T-cell (primary cell): Measurements from ENCODE around the gene AGAP1. TPM values are rescaled to one million over a fixed set of nuclear protein-coding genes. Genes with fewer than 3 reads are reported as not detected.

Experiments
- ATAC-seq, 4 experiments: fragments of 200-7000 bp in 3 of 4; fragments of 150-1000 bp in 1 of 4; cut with Tn5 transposase; replicated peaks in 1 of 4; 1 replicate in 3 of 4; 2 replicates in 1 of 4; pipeline ENCODE4 v1.10.0; 2021; ENCODE audit warnings: moderate library complexity in 3 of 4, mild to moderate bottlenecking in 2 of 4, moderate number of reproducible peaks in 1 of 4
- CTCF ChIA-PET, 2 donors: fragments of 300-600 bp; sonication (Branson Sonifier 250); formaldehyde crosslinking; loops; one replicate each; lab custom pipeline; 2022; ENCODE audit warnings: antibody characterized with exemption in 2 of 2; lab: Charles Lee
- POLR2A ChIA-PET, 2 donors: fragments of 300-600 bp; sonication (Branson Sonifier 250); formaldehyde crosslinking; loops; one replicate each; lab custom pipeline; 2022; ENCODE audit warnings: antibody characterized with exemption in 2 of 2; lab: Charles Lee
- DNase-seq, 35 experiments: peaks; one replicate each; pipeline versions ENCODE4 v3.0.0 to v3.0.0-alpha.2; 2013 to 2023
- H3K27ac ChIP-seq: one replicate; pipeline ENCODE4 v1.5.1; 2013; ENCODE audit warnings: low read length
- H3K27me3 ChIP-seq, 2 experiments: replicated peaks in 1 of 2; 1 replicate in 1 of 2; 2 replicates in 1 of 2; pipeline versions ENCODE4 v1.6.1 to v1.7.0; 2013; ENCODE audit warnings: low read length in 1 of 2, mixed read lengths in 1 of 2; ENCODE audit not compliant: control insufficient read depth in 2 of 2, insufficient read depth in 2 of 2; ENCODE audit errors: extremely low read depth in 1 of 2
- H3K36me3 ChIP-seq, 2 donors: 1 replicate in 1 of 2; 2 replicates in 1 of 2; pipeline versions ENCODE4 v1.6.1 to v1.7.0; 2013; ENCODE audit warnings: low read length in 1 of 2; ENCODE audit not compliant: control insufficient read depth in 2 of 2, insufficient read depth in 1 of 2; ENCODE audit errors: extremely low read depth in 1 of 2
- H3K4me1 ChIP-seq, 2 experiments: 1 replicate in 1 of 2; 2 replicates in 1 of 2; pipeline versions ENCODE4 v1.6.1 to v1.7.0; 2013; ENCODE audit warnings: low read length in 2 of 2, mixed read lengths in 1 of 2; ENCODE audit not compliant: insufficient read depth in 2 of 2, control insufficient read depth in 1 of 2; ENCODE audit errors: extremely low read depth in 1 of 2
- H3K4me3 ChIP-seq, 2 donors: 1 replicate in 1 of 2; 2 replicates in 1 of 2; pipeline versions ENCODE4 v1.5.1 to v1.7.0; 2013; ENCODE audit warnings: mild to moderate bottlenecking in 2 of 2, low read length in 1 of 2, moderate library complexity in 1 of 2; ENCODE audit not compliant: control insufficient read depth in 1 of 2; ENCODE audit errors: extremely low read depth in 1 of 2
- H3K9me3 ChIP-seq: 2 replicates; pipeline ENCODE4 v1.7.0; 2013
- H3K27ac Mint-ChIP-seq, 2 donors: one replicate each; pipeline ENCODE4 v1.8.0; 2020 to 2021; ENCODE audit warnings: mild to moderate bottlenecking in 2 of 2, mixed read lengths in 2 of 2
- H3K27me3 Mint-ChIP-seq, 2 donors: one replicate each; pipeline ENCODE4 v1.8.0; 2021 to 2022; ENCODE audit warnings: mixed read lengths in 2 of 2
- H3K36me3 Mint-ChIP-seq: one replicate; pipeline ENCODE4 v1.8.0; 2021; ENCODE audit warnings: mixed read lengths
- H3K4me1 Mint-ChIP-seq, 3 donors: one replicate each; pipeline ENCODE4 v1.8.0; 2020 to 2022; ENCODE audit warnings: mixed read lengths in 3 of 3, mild to moderate bottlenecking in 1 of 3
- H3K4me3 Mint-ChIP-seq, 3 donors: one replicate each; pipeline ENCODE4 v1.8.0; 2020 to 2022; ENCODE audit warnings: mild to moderate bottlenecking in 3 of 3, mixed read lengths in 3 of 3, moderate library complexity in 3 of 3
- H3K9me3 Mint-ChIP-seq, 3 donors: one replicate each; pipeline ENCODE4 v1.8.0; 2020 to 2022; ENCODE audit warnings: mixed read lengths in 3 of 3
- WGBS: methylation state at CpG from one replicate; pipeline ENCODE4 v1.1.5; 2013; ENCODE audit warnings: missing lambda C conversion rate; ENCODE audit not compliant: insufficient coverage; 5-methylcytosine and 5-hydroxymethylcytosine counted together
- total RNA-seq, 35 experiments: library from RNA in 6 of 35; stranded (reverse) in 6 of 35; fragments of 120-200 nt in 1 of 35; gene quantifications; one replicate each; pipeline versions ENCODE4 v1.2.1 to v1.2.4 and lab custom pipeline; 2013 to 2026

AGAP1 gene
- total RNA-seq, 5 donors from 2014 or later (not counting 1 experiment from before 2014, with no cell fraction given) = 3.9 to 15.6 (median 5.2) TPM

- no peak for ATAC-seq
- CTCF ChIA-PET = no interaction called here
- no peak for DNase-seq
- Mint-ChIP-seq H3K9me3 (no peaks in the 10 kb centered on the region), H3K4me1 (peaks cover 0 to 4% (median 0%) of the 10 kb centered on the region in 3 donors), H3K27me3 (peaks cover 5 to 10% of the 10 kb centered on the region in 2 donors), H3K4me3 (no peak overlapping the region), H3K27ac (no peak overlapping the region), H3K36me3 (no peaks in the 10 kb centered on the region)
- 88% methylated on average over 5 of the region's 11 CpGs for WGBS
- no peak overlapping the region for H3K27ac ChIP-seq
- H3K36me3 ChIP-seq = no peaks in the 10 kb centered on the region
- peaks cover 0 to 20% of the 10 kb centered on the region in 2 experiments for H3K27me3 ChIP-seq
- H3K4me3 ChIP-seq = no peak overlapping the region
- POLR2A ChIA-PET = no interaction called here
- H3K9me3 ChIP-seq = no peaks in the 10 kb centered on the region
- H3K4me1 ChIP-seq = no peaks in the 10 kb centered on the region
These were observed 42.9 kb downstream of the AGAP1 start for GRCh38 chr2:235536711-235537110.

DNA sequence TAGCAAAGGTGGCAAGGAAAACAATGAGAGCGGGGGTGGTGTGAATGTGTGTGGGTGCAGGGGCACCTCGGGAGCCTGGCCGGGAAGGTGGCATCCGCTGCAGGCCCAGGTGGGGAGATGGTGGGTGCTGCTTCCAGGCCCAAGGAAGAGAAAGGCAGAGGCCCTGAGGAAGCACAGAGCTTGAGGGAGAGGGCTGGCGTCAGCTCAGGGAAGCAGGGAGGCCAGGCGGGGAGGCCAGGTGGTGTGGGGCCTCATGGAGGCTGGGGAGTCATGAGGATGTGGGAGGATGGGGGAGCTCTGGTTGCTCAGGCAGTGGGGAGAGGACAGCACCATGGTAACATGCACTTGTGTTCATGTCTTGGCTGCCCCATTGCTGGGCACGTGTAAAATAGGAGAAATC lies 43.3 kb downstream of the AGAP1 start:
- H3K27ac ChIP-seq = no peak overlapping the region
- Mint-ChIP-seq H3K4me3 (no peak overlapping the region), H3K4me1 (peaks cover 0 to 4% (median 0%) of the 10 kb centered on the region in 3 donors), H3K9me3 (no peaks in the 10 kb centered on the region), H3K27ac (no peak overlapping the region), H3K36me3 (no peaks in the 10 kb centered on the region), H3K27me3 (peaks cover 5 to 10% of the 10 kb centered on the region in 2 donors)
- no peak for DNase-seq
- peaks cover 0 to 20% of the 10 kb centered on the region in 2 experiments for H3K27me3 ChIP-seq
- H3K36me3 ChIP-seq = no peaks in the 10 kb centered on the region
- 87% methylated on average over 5 of the region's 7 CpGs for WGBS
- H3K4me3 ChIP-seq = no peak overlapping the region
- CTCF ChIA-PET = no interaction called here
- POLR2A ChIA-PET = no interaction called here
- no peak for ATAC-seq
- H3K4me1 ChIP-seq = no peaks in the 10 kb centered on the region
- no peaks in the 10 kb centered on the region for H3K9me3 ChIP-seq

GRCh38 chr2:235537587-235537986 lies 43.7 kb downstream of the AGAP1 start:
- H3K9me3 Mint-ChIP-seq = no peaks in the 10 kb centered on the region
- ATAC-seq (no peak), DNase-seq (no peak)
- Histone ChIP-seq H3K9me3 (no peaks in the 10 kb centered on the region), H3K4me1 (no peaks in the 10 kb centered on the region), H3K27me3 (peaks cover 0 to 20% of the 10 kb centered on the region in 2 experiments), H3K27ac (no peak overlapping the region), H3K36me3 (no peaks in the 10 kb centered on the region), H3K4me3 (no peak overlapping the region)
- ChIA-PET POLR2A (no interaction called here), CTCF (no interaction called here)
- no peak overlapping the region for H3K4me3 Mint-ChIP-seq
- no peak overlapping the region for H3K27ac Mint-ChIP-seq
- H3K27me3 Mint-ChIP-seq = peaks cover 5 to 10% of the 10 kb centered on the region in 2 donors
- WGBS = 100% methylated on average over 4 of the region's 5 CpGs
- peaks cover 0 to 4% (median 0%) of the 10 kb centered on the region in 3 donors for H3K4me1 Mint-ChIP-seq
- H3K36me3 Mint-ChIP-seq = no peaks in the 10 kb centered on the region

- no peak for ATAC-seq
- Histone ChIP-seq H3K36me3 (no peaks in the 10 kb centered on the region), H3K9me3 (no peaks in the 10 kb centered on the region), H3K27me3 (peaks cover 0 to 19% of the 10 kb centered on the region in 2 experiments), H3K27ac (no peak overlapping the region), H3K4me1 (no peaks in the 10 kb centered on the region), H3K4me3 (no peak overlapping the region)
- peak in 1 of 35 experiments; percentile 3 for DNase-seq
- Mint-ChIP-seq H3K9me3 (no peaks in the 10 kb centered on the region), H3K36me3 (no peaks in the 10 kb centered on the region), H3K27ac (no peak overlapping the region), H3K4me3 (no peak overlapping the region), H3K27me3 (peaks cover 5 to 9% of the 10 kb centered on the region in 2 donors), H3K4me1 (peaks cover 0 to 4% (median 0%) of the 10 kb centered on the region in 3 donors)
- no CpG with 5 or more reads among the region's 7 CpGs for WGBS
- ChIA-PET CTCF (no interaction called here), POLR2A (no interaction called here)
These were observed 44.3 kb downstream of the AGAP1 start for GRCh38 chr2:235538144-235538639.

DNA sequence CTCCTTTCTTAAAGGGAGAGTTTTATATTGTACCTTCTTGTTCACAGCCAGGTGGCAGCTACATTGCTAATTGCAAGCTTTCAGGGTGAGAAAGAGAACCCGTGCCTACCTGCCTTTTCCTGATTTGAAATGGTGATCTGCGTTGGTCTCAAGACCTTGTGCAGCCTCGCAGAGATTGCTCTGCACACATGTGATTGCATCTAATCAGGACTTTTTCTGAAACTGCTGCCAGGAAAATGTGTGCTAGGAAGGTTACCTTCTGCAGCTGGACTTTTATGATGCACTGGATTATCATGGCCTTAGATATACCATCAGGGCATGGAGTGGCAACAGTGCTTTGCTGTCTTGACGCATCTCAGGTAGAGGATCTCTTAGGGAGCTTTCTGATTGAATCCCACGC lies 45.1 kb downstream of the AGAP1 start:
- peaks cover 0 to 4% (median 0%) of the 10 kb centered on the region in 3 donors for H3K4me1 Mint-ChIP-seq
- H3K4me3 ChIP-seq = no peak overlapping the region
- ChIA-PET POLR2A (no interaction called here), CTCF (no interaction called here)
- H3K9me3 ChIP-seq = no peaks in the 10 kb centered on the region
- no peak overlapping the region for H3K27ac Mint-ChIP-seq
- 75% methylated on average over 5 of the region's 5 CpGs for WGBS
- H3K36me3 ChIP-seq = no peaks in the 10 kb centered on the region
- peaks cover 5 to 7% of the 10 kb centered on the region in 2 donors for H3K27me3 Mint-ChIP-seq
- no peak overlapping the region for H3K4me3 Mint-ChIP-seq
- H3K27ac ChIP-seq = no peak overlapping the region
- no peaks in the 10 kb centered on the region for H3K36me3 Mint-ChIP-seq
- H3K27me3 ChIP-seq = peaks cover 0 to 15% of the 10 kb centered on the region in 2 experiments
- DNase-seq (no peak), ATAC-seq (no peak)
- no peaks in the 10 kb centered on the region for H3K4me1 ChIP-seq
- H3K9me3 Mint-ChIP-seq = no peaks in the 10 kb centered on the region

- POLR2A ChIA-PET = no interaction called here
- Histone ChIP-seq H3K4me3 (no peak overlapping the region), H3K27ac (no peak overlapping the region), H3K4me1 (no peaks in the 10 kb centered on the region), H3K9me3 (no peaks in the 10 kb centered on the region), H3K27me3 (peaks cover 0 to 14% of the 10 kb centered on the region in 2 experiments), H3K36me3 (no peaks in the 10 kb centered on the region)
- peaks cover 0 to 4% (median 0%) of the 10 kb centered on the region in 3 donors for H3K4me1 Mint-ChIP-seq
- no peaks in the 10 kb centered on the region for H3K36me3 Mint-ChIP-seq
- no peaks in the 10 kb centered on the region for H3K9me3 Mint-ChIP-seq
- ATAC-seq = no peak
- DNase-seq = no peak
- CTCF ChIA-PET = no interaction called here
- no peak overlapping the region for H3K27ac Mint-ChIP-seq
- H3K27me3 Mint-ChIP-seq = peaks cover 5 to 6% of the 10 kb centered on the region in 2 donors
- 87% methylated on average over 2 of the region's 7 CpGs for WGBS
- H3K4me3 Mint-ChIP-seq = no peak overlapping the region
These were observed 45.9 kb downstream of the AGAP1 start for GRCh38 chr2:235539773-235540172.
